ENCODE data around the gene CYGB. TPM values are rescaled to one million over a fixed set of nuclear protein-coding genes. Genes with fewer than 3 reads are reported as not detected.
A peak's percentile ranks its signal among the peaks of the same experiment; 100 is the strongest.

The CYGB gene
- total and polyA plus RNA-seq, 2 of the 13 experiments (the other 11 are each of a cell fraction or from before 2014, with no cell fraction given), result 18.9 to 27.1 TPM

GRCh38 chr17:76527430-76528111, 9.9 kb downstream of the CYGB start (continued):
- peak; percentile 40; the same call in 1 of the 2 replicates for TF ChIP-seq ARNTL (CRISPR knock-in tag; IDR thresholded peaks at IDR 0.05)
- TF ChIP-seq, protein P1, sequence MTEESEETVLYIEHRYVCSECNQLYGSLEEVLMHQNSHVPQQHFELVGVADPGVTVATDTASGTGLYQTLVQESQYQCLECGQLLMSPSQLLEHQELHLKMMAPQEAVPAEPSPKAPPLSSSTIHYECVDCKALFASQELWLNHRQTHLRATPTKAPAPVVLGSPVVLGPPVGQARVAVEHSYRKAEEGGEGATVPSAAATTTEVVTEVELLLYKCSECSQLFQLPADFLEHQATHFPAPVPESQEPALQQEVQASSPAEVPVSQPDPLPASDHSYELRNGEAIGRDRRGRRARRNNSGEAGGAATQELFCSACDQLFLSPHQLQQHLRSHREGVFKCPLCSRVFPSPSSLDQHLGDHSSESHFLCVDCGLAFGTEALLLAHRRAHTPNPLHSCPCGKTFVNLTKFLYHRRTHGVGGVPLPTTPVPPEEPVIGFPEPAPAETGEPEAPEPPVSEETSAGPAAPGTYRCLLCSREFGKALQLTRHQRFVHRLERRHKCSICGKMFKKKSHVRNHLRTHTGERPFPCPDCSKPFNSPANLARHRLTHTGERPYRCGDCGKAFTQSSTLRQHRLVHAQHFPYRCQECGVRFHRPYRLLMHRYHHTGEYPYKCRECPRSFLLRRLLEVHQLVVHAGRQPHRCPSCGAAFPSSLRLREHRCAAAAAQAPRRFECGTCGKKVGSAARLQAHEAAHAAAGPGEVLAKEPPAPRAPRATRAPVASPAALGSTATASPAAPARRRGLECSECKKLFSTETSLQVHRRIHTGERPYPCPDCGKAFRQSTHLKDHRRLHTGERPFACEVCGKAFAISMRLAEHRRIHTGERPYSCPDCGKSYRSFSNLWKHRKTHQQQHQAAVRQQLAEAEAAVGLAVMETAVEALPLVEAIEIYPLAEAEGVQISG (CRISPR knock-in tag; IDR thresholded peaks at IDR 0.05), result no peak
- TF ChIP-seq ZSCAN29 (CRISPR knock-in tag; conservative IDR thresholded peaks at IDR 0.05), result 0 out of 2 replicates have a peak, but pooled peaks have one; percentile 21
- TF ChIP-seq ZNF781 (CRISPR knock-in tag; IDR thresholded peaks at IDR 0.05; ENCODE audit: borderline replicate concordance, not compliant biosample characterization), result no peak
- TF ChIP-seq THYN1 (CRISPR knock-in tag; IDR thresholded peaks at IDR 0.05; ENCODE audit: borderline replicate concordance, low read depth), result no peak
- TF ChIP-seq MZF1 (CRISPR knock-in tag; IDR thresholded peaks at IDR 0.05; ENCODE audit: borderline replicate concordance), result no peak; the same call in 1 of the 2 replicates
- TF ChIP-seq NR3C1 (CRISPR knock-in tag; IDR thresholded peaks at IDR 0.05), result no peak
- no peak for TF ChIP-seq SMYD3 (CRISPR knock-in tag; IDR thresholded peaks at IDR 0.05)
- TF ChIP-seq, protein P2, sequence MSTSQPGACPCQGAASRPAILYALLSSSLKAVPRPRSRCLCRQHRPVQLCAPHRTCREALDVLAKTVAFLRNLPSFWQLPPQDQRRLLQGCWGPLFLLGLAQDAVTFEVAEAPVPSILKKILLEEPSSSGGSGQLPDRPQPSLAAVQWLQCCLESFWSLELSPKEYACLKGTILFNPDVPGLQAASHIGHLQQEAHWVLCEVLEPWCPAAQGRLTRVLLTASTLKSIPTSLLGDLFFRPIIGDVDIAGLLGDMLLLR (CRISPR knock-in tag; IDR thresholded peaks at IDR 0.05), result no peak
- TF ChIP-seq ZBTB40 (IDR thresholded peaks at IDR 0.05), result no peak
- TF ChIP-seq ZBTB40 (CRISPR knock-in tag; IDR thresholded peaks at IDR 0.05), result no peak
- 0 out of 2 replicates have a peak, but pooled peaks have one; percentile 33 for TF ChIP-seq ZNF264 (CRISPR knock-in tag; IDR thresholded peaks at IDR 0.05)
- no peak for TF ChIP-seq RBM22 (optimal IDR thresholded peaks at IDR 0.05; ENCODE audit: low read length)
- TF ChIP-seq, protein P3, sequence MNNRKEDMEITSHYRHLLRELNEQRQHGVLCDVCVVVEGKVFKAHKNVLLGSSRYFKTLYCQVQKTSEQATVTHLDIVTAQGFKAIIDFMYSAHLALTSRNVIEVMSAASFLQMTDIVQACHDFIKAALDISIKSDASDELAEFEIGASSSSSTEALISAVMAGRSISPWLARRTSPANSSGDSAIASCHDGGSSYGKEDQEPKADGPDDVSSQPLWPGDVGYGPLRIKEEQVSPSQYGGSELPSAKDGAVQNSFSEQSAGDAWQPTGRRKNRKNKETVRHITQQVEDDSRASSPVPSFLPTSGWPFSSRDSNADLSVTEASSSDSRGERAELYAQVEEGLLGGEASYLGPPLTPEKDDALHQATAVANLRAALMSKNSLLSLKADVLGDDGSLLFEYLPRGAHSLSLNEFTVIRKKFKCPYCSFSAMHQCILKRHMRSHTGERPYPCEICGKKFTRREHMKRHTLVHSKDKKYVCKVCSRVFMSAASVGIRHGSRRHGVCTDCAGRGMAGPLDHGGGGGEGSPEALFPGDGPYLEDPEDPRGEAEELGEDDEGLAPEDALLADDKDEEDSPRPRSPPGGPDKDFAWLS (CRISPR knock-in tag; IDR thresholded peaks at IDR 0.05; ENCODE audit: borderline replicate concordance), result no peak
